Cardiac muscle cell (in vitro differentiated cells and primary cell): ENCODE results near the gene PEMT. TPM values are rescaled to one million over a fixed set of nuclear protein-coding genes. Genes with fewer than 3 reads are reported as not detected.

Source experiments
- DNase-seq, 2 donors: peaks; one replicate each; pipeline versions ENCODE4 v3.0.0 to v3.0.0-alpha.2; 2010 to 2017; ENCODE audit warnings: low read depth in 1 of 2, low spot score in 1 of 2
- H3K27ac ChIP-seq: fragments of 200-600 bp; sonication (generic); 2 replicates; pipeline ENCODE4 v1.5.1; 2016
- H3K27me3 ChIP-seq: fragments of 200-600 bp; sonication (generic); 2 replicates; pipeline ENCODE4 v1.6.0; 2016; ENCODE audit warnings: control low read depth
- H3K36me3 ChIP-seq: fragments of 200-600 bp; sonication (generic); 2 replicates; pipeline ENCODE4 v1.5.1; 2016; ENCODE audit warnings: control low read depth
- H3K4me1 ChIP-seq: fragments of 200-600 bp; sonication (generic); 2 replicates; pipeline ENCODE4 v1.8.1; 2017; ENCODE audit warnings: low read depth, mild to moderate bottlenecking, mixed run types
- H3K4me3 ChIP-seq: fragments of 200-600 bp; sonication (generic); 2 replicates; pipeline ENCODE4 v1.5.1; 2016; ENCODE audit warnings: mild to moderate bottlenecking
- H3K9me3 ChIP-seq: fragments of 200-600 bp; sonication (generic); 2 replicates; pipeline ENCODE4 v1.5.1; 2017; ENCODE audit warnings: low read depth, mild to moderate bottlenecking, control low read depth
- polyA plus RNA-seq: library from polyadenylated mRNA; unstranded; fragments of >200 nt; fragmentation: Nextera tagmentation; extraction: Ambion mirVana; gene quantifications from 2 replicates; pipeline ENCODE4 v1.2.1, GENCODE V29; 2016
- total RNA-seq: library from RNA; depleted of rRNA; stranded (reverse); fragments of >200 nt; gene quantifications from 2 replicates; pipeline ENCODE4 v1.2.3, GENCODE V29; 2016
- TF ChIP-seq, protein P1 (sequence below): IDR thresholded peaks from 2 replicates; pipeline ENCODE4 v1.5.1; 2012; ENCODE audit warnings: low read depth, mild to moderate bottlenecking, low read length

The PEMT gene
- total and polyA plus RNA-seq, 2 experiments from 2014 or later = 126 to 135 TPM

GRCh38 chr17:17463821-17464220 is 127.7 kb downstream of the PEMT start:
- H3K36me3 ChIP-seq = no peaks in the 10 kb centered on the region
- no peak overlapping the region for H3K4me3 ChIP-seq
- no peaks in the 10 kb centered on the region for H3K4me1 ChIP-seq
- DNase-seq = no peak
- H3K9me3 ChIP-seq = no peaks in the 10 kb centered on the region
- H3K27me3 ChIP-seq = peaks cover 30% of the 10 kb centered on the region
- no peak overlapping the region for H3K27ac ChIP-seq
- TF ChIP-seq, protein P1, sequence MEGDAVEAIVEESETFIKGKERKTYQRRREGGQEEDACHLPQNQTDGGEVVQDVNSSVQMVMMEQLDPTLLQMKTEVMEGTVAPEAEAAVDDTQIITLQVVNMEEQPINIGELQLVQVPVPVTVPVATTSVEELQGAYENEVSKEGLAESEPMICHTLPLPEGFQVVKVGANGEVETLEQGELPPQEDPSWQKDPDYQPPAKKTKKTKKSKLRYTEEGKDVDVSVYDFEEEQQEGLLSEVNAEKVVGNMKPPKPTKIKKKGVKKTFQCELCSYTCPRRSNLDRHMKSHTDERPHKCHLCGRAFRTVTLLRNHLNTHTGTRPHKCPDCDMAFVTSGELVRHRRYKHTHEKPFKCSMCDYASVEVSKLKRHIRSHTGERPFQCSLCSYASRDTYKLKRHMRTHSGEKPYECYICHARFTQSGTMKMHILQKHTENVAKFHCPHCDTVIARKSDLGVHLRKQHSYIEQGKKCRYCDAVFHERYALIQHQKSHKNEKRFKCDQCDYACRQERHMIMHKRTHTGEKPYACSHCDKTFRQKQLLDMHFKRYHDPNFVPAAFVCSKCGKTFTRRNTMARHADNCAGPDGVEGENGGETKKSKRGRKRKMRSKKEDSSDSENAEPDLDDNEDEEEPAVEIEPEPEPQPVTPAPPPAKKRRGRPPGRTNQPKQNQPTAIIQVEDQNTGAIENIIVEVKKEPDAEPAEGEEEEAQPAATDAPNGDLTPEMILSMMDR = no peak

DNA sequence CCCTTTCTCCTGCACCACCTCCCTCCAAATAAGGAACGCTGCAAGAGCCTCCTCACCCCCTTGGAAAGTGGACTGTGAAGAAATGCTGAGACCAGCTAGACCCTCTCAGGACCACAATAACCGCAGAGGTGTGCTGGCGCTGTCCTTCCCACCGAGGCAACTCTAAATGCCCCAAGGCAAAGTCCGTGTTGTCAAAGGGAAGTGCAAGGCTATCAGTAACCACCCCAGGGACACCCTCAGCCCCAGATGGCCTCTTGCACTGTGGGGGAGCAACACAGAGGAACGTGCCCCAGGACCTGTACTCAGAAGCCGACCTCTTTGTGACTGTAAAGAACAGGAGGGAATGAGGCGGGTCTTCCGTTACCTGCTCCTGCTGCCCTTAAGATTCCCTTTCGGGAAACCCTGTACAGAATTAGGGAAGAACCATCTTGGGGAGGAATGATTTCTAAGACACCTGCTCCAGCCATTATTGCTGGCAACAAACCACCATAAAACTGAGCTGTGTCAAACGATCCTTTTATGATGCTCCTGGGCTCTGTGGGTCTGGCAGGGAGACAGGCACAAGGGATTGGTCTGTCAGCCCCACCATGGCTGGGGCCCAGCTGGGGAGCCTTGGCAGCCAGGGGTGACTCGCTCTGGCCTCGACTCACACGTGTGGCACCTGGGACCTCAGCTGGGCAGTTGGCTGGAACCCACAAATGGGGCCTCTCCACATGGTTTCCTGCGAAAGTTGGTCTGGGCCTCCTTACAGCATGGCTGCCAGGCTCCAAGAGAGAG is 129.3 kb downstream of the PEMT start:
- Histone ChIP-seq H3K27ac (no peak overlapping the region), H3K4me1 (no peaks in the 10 kb centered on the region), H3K9me3 (no peaks in the 10 kb centered on the region), H3K4me3 (no peak overlapping the region), H3K27me3 (peaks cover 25% of the 10 kb centered on the region), H3K36me3 (no peaks in the 10 kb centered on the region)
- DNase-seq = no peak
- TF ChIP-seq, protein P1 = no peak

DNA sequence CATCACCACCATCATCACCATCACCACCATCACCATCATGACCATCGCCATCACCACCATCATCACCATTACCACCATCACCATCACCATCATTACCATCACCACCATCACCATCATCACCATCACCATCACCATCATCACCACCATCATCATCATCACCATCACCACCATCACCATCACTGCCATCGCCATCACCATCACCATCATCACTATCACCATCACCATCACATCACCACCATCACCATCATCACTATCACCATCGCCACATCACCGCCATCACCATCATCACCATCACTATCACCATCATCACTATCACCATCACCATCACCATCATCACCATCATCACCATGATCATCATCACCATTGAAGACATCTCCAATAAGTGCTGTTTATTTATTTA is 131.5 kb downstream of the PEMT start:
- H3K9me3 ChIP-seq = no peaks in the 10 kb centered on the region
- H3K4me3 ChIP-seq = no peak overlapping the region
- no peaks in the 10 kb centered on the region for H3K36me3 ChIP-seq
- no peaks in the 10 kb centered on the region for H3K4me1 ChIP-seq
- TF ChIP-seq, protein P1 = no peak
- H3K27me3 ChIP-seq = peaks cover 14% of the 10 kb centered on the region
- DNase-seq = no peak
- H3K27ac ChIP-seq = no peak overlapping the region

DNA sequence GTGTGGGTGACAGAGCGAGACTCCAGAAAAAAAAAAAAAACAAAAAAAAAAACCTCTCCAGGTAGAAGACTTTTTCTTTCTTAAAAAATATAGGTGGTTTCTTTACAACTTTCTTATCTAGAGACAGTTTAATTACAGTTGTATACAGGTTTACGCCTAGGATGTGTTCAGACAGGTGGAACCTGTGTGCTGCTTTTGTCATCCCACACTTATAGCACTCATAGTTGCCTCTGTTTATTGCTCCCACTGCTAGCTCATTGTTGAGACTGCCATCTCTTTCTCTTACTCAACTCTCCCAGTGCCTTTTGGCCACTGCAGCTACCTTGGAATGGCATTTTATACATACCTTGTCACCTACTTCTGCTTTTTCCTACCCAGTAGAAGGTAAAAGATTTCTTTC is 133.8 kb downstream of the PEMT start:
- H3K27ac ChIP-seq = no peak overlapping the region
- no peak for DNase-seq
- no peaks in the 10 kb centered on the region for H3K4me1 ChIP-seq
- H3K4me3 ChIP-seq = no peak overlapping the region
- H3K36me3 ChIP-seq = no peaks in the 10 kb centered on the region
- H3K27me3 ChIP-seq = no peaks in the 10 kb centered on the region
- no peaks in the 10 kb centered on the region for H3K9me3 ChIP-seq
- TF ChIP-seq, protein P1 = no peak

DNA sequence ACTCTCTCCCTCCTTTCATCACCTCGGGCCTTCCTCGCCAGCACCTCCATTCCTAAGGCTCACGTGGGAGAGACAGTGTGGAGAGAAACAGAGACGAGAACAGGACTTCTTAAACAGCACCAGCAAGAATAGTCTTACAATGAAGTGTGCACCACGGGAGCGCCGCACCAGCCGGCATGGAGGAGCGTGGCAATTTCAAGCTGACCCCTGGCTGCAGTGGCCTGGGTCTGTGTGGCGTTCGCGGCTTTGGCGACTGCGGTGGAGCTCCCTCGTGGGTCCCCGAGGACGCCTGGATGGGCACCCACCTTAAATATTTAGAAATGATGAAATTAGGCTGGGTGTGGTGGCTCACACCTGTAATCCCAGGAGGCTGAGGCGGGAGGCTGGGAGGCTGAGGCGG is 135.3 kb downstream of the PEMT start:
- Histone ChIP-seq H3K9me3 (no peaks in the 10 kb centered on the region), H3K27me3 (no peaks in the 10 kb centered on the region)
- TF ChIP-seq, protein P1 = no peak

More for the DNA sequence above, 135.3 kb downstream of the PEMT start:
- no peak overlapping the region for H3K27ac ChIP-seq
- DNase-seq = no peak
- no peak overlapping the region for H3K4me3 ChIP-seq
- H3K4me1 ChIP-seq = no peaks in the 10 kb centered on the region
- H3K36me3 ChIP-seq = no peaks in the 10 kb centered on the region

Other genes with a start within 250 kb of the PEMT start
- 34.0 and 38.2 TPM in 2 replicates for gene MED9, start 114.7 kb downstream of the PEMT start, total RNA-seq
- gene MED9, start 114.7 kb downstream of the PEMT start, polyA plus RNA-seq = 27.9 and 42.3 TPM in 2 replicates
- 17.1 and 28.4 TPM in 2 replicates for gene RASD1, start 95.3 kb downstream of the PEMT start, total RNA-seq
- gene RASD1, start 95.3 kb downstream of the PEMT start, polyA plus RNA-seq = 22.0 and 24.3 TPM in 2 replicates
- gene RAI1, start 89.8 kb upstream of the PEMT start, total RNA-seq = 29.7 and 46.2 TPM in 2 replicates
- gene RAI1, start 89.8 kb upstream of the PEMT start, polyA plus RNA-seq = 19.9 and 20.2 TPM in 2 replicates
- gene SREBF1, start 245.3 kb upstream of the PEMT start, total RNA-seq = 36.4 and 45.9 TPM in 2 replicates
- 28.5 and 38.9 TPM in 2 replicates for gene SREBF1, start 245.3 kb upstream of the PEMT start, polyA plus RNA-seq